Right lobe of liver (tissue), 6 donors: ENCODE data around the gene UCK1. TPM values are rescaled to one million over a fixed set of nuclear protein-coding genes. Genes with fewer than 3 reads are reported as not detected.
A peak's percentile ranks its signal among the peaks of the same experiment; 100 is the strongest.

Experiments
- ATAC-seq, 4 donors: fragments of 200-7000 bp; cut with Tn5 transposase; one replicate each; pipeline ENCODE4 v1.9.1; 2020; ENCODE audit warnings: mild to moderate bottlenecking in 4 of 4, moderate library complexity in 4 of 4
- DNase-seq, 3 donors: peaks; one replicate each; pipeline ENCODE4 v3.0.0-alpha.2; 2020
- H3K27ac ChIP-seq, 3 donors: fragments of 200-600 bp; one replicate each; pipeline ENCODE4 v1.8.0; 2022
- H3K27me3 ChIP-seq, 2 donors: fragments of 200-600 bp; one replicate each; pipeline ENCODE4 v1.8.0; 2022
- H3K36me3 ChIP-seq, 4 donors: fragments of 200-600 bp; sonication (generic) in 1 of 4; one replicate each; pipeline versions ENCODE4 v1.5.1 to v1.8.0; 2017 to 2022; ENCODE audit warnings: control low read depth in 1 of 4
- H3K4me1 ChIP-seq, 4 donors: fragments of 200-600 bp; sonication (generic) in 1 of 4; one replicate each; pipeline versions ENCODE4 v1.5.1 to v1.8.0; 2017 to 2022; ENCODE audit warnings: control low read depth in 1 of 4
- H3K4me3 ChIP-seq, 3 donors: fragments of 200-600 bp; one replicate each; pipeline ENCODE4 v1.8.0; 2022
- H3K9me3 ChIP-seq, 4 donors: fragments of 200-600 bp; sonication (generic) in 1 of 4; one replicate each; pipeline versions ENCODE4 v1.5.1 to v1.8.0; 2017 to 2022; ENCODE audit warnings: control low read depth in 1 of 4
- CTCF ChIP-seq, 4 donors: fragments of 200-600 bp in 3 of 4; fragments of 450-650 bp in 1 of 4; IDR thresholded peaks; one replicate each; pipeline versions ENCODE4 v1.5.1 to v1.8.0; 2016 to 2022; ENCODE audit warnings: antibody characterized with exemption in 4 of 4, mild to moderate bottlenecking in 2 of 4
- POLR2A ChIP-seq: fragments of 450-650 bp; IDR thresholded peaks from one replicate; pipeline ENCODE4 v1.6.1; 2017; ENCODE audit warnings: antibody characterized with exemption, mild to moderate bottlenecking
- WGBS: methylation state at CpG from one replicate; pipeline ENCODE4 v1.1.6; 2018; ENCODE audit warnings: low coverage, low lambda C conversion rate; ENCODE audit not compliant: insufficient coverage; ENCODE audit errors: missing lambda C conversion rate; 5-methylcytosine and 5-hydroxymethylcytosine counted together
- intact Hi-C, 2 donors: fragments of 100-400 bp; cut with DNase I; formaldehyde crosslinking; loops; one replicate each; pipeline versions ENCODE4 v1.11.2 to v1.14.1; 2022
- total RNA-seq, 6 experiments: library from RNA; depleted of rRNA in 2 of 6; stranded (reverse); fragments of >200 nt in 2 of 6; fragmentation: NEBNext Ultra II Directional in 3 of 6; extraction: Animal tissue kit (Norgen Biotek cat#: 25700) in 3 of 6; gene quantifications; one replicate each; pipeline versions ENCODE4 v1.1.0 to v1.2.4, GENCODE V29; 2016 to 2023
- donor health status: DM: no; HTN: yes; CAD: no.
- donor health status: DM: no; HTN: no; CAD: no.
- donor health status: DM: no; HTN: no; CAD: no.
- donor health status: DM: no; HTN: yes; CAD: no.
- donor health status: DM: no; HTN: yes; CAD: no.

The UCK1 gene
- total RNA-seq, 6 experiments from 2014 or later: 18.4 to 32.1 (median 27.8) TPM

- TF ChIP-seq CTCF (IDR thresholded peaks at IDR 0.05) (no peak), POLR2A (no peak)
- intact Hi-C loops: no loop called here
Observed at GRCh38 chr9:131539223-131539923, 8.3 kb upstream of the UCK1 start.

GRCh38 chr9:131537946-131538345 lies 6.9 kb upstream of the UCK1 start:
- Histone ChIP-seq H3K4me1 (peaks cover 0 to 9% (median 0%) of the 10 kb centered on the region in 4 donors), H3K27ac (no peak overlapping the region), H3K9me3 (peaks cover 0 to 5% (median 0%) of the 10 kb centered on the region in 4 donors), H3K4me3 (no peak overlapping the region), H3K27me3 (no peaks in the 10 kb centered on the region), H3K36me3 (no peaks in the 10 kb centered on the region)
- DNase-seq (peak in 1 of 3 donors; percentile 37), ATAC-seq (no peak)
- intact Hi-C loops: no loop called here
- no peak for TF ChIP-seq CTCF (IDR thresholded peaks at IDR 0.05)
- WGBS: 96% methylated on average over 17 of the region's 19 CpGs

More at GRCh38 chr9:131539223-131539923, 8.3 kb upstream of the UCK1 start:
- WGBS: 76% methylated on average over 7 of the region's 7 CpGs
- Histone ChIP-seq H3K9me3 (peaks cover 0 to 5% (median 0%) of the 10 kb centered on the region in 4 donors), H3K36me3 (no peaks in the 10 kb centered on the region), H3K27me3 (no peaks in the 10 kb centered on the region), H3K4me1 (peaks cover 0 to 3% (median 0%) of the 10 kb centered on the region in 4 donors), H3K4me3 (no peak overlapping the region), H3K27ac (no peak overlapping the region)
- no peak for DNase-seq
- ATAC-seq: no peak

GRCh38 chr9:131534721-131535237 lies 3.7 kb upstream of the UCK1 start:
- Histone ChIP-seq H3K4me1 (peaks cover 0 to 13% (median 3%) of the 10 kb centered on the region in 4 donors), H3K27ac (peak overlapping the region in 2 of 3 donors; percentile 43 to 49), H3K4me3 (peak overlapping the region in 2 of 3 donors; percentile 3 to 20), H3K27me3 (no peaks in the 10 kb centered on the region), H3K36me3 (no peaks in the 10 kb centered on the region), H3K9me3 (no peaks in the 10 kb centered on the region)
- intact Hi-C loops: no loop called here
- DNase-seq (peak in 1 of 3 donors; percentile 49), ATAC-seq (peak; percentile 23 to 42 (median 30))
- WGBS: 16% methylated on average over 8 of the region's 8 CpGs
- TF ChIP-seq POLR2A (no peak), CTCF (IDR thresholded peaks at IDR 0.05) (no peak)

- DNase-seq: peak in 2 of 3 donors; percentile 47 to 69
- Histone ChIP-seq H3K36me3 (peaks cover 0 to 37% (median 22%) of the 10 kb centered on the region in 4 donors), H3K4me1 (peaks cover 0 to 19% (median 7%) of the 10 kb centered on the region in 4 donors), H3K4me3 (peak overlapping the region; percentile 97 to 100 (median 99)), H3K27ac (peak overlapping the region; percentile 70 to 86 (median 70)), H3K9me3 (no peaks in the 10 kb centered on the region), H3K27me3 (no peaks in the 10 kb centered on the region)
- TF ChIP-seq POLR2A (no peak), CTCF (IDR thresholded peaks at IDR 0.05) (peak in 1 of 4 donors; percentile 16)
- peak; percentile 19 to 45 (median 28) for ATAC-seq
- intact Hi-C loops: no loop called here
- WGBS: no CpG with 5 or more reads among the region's 29 CpGs
Observed at GRCh38 chr9:131530546-131530919, 530 bp downstream of the UCK1 start.
